ENCODE measurements around the gene KIF2C. TPM values are rescaled to one million over a fixed set of nuclear protein-coding genes. Genes with fewer than 3 reads are reported as not detected.
A peak's percentile ranks its signal among the peaks of the same experiment; 100 is the strongest.
"Not testable (repeated sequence)": the region's sequence is repeated elsewhere in the genome, so short reads cannot be mapped to it uniquely, and the experiment has no call there.

The KIF2C gene
- total RNA-seq, 1 donor from 2014 or later = 0.93 TPM

- H3K4me1 ChIP-seq = no peaks in the 10 kb centered on the region
- intact Hi-C loops (cut with DNase I) = no loop called here
- no peak overlapping the region for H3K4me3 ChIP-seq
- no peaks in the 10 kb centered on the region for H3K27me3 ChIP-seq
- DNase-seq (no peak), ATAC-seq (no peak)
- no peaks in the 10 kb centered on the region for H3K9me3 ChIP-seq
- no peaks in the 10 kb centered on the region for H3K36me3 ChIP-seq
- TF ChIP-seq, protein P1, sequence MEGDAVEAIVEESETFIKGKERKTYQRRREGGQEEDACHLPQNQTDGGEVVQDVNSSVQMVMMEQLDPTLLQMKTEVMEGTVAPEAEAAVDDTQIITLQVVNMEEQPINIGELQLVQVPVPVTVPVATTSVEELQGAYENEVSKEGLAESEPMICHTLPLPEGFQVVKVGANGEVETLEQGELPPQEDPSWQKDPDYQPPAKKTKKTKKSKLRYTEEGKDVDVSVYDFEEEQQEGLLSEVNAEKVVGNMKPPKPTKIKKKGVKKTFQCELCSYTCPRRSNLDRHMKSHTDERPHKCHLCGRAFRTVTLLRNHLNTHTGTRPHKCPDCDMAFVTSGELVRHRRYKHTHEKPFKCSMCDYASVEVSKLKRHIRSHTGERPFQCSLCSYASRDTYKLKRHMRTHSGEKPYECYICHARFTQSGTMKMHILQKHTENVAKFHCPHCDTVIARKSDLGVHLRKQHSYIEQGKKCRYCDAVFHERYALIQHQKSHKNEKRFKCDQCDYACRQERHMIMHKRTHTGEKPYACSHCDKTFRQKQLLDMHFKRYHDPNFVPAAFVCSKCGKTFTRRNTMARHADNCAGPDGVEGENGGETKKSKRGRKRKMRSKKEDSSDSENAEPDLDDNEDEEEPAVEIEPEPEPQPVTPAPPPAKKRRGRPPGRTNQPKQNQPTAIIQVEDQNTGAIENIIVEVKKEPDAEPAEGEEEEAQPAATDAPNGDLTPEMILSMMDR (IDR thresholded peaks at IDR 0.05) = no peak
- H3K27ac ChIP-seq = no peak overlapping the region
Measured at GRCh38 chr1:44696101-44696500, 43.5 kb upstream of the KIF2C start.

DNA sequence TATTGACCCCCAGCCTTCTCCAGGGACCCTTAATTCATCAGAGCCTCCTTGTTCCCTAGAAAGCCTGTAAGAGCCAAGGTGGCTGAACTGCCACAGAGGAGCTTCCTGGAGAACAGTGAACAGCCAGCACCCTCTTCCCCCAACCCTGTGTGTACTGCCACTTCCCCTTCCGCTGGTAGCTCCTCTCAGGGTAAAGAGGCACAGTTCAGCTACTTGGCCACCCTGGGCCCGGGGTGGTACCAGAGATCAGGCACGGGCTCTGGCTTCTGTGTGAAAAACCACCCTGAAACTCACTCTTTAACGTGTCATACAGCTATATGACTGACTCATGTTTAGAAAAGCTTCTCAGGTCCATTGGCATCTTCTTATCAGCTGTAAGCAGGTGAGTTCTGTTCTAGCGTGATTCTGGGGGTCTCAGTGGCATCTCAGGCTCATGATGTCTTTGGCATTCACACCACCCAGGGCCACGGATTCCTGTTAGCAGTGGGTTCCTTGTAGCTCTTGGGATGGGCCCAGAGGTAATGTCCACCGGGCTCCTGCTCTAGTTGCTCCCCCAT is 42.8 kb upstream of the KIF2C start:
- no peaks in the 10 kb centered on the region for H3K4me1 ChIP-seq
- H3K27ac ChIP-seq = peak overlapping the region; percentile 6
- no peaks in the 10 kb centered on the region for H3K27me3 ChIP-seq
- TF ChIP-seq, protein P1 (IDR thresholded peaks at IDR 0.05) = no peak
- no peak overlapping the region for H3K4me3 ChIP-seq
- DNase-seq (no peak), ATAC-seq (peak; percentile 86)
- no peaks in the 10 kb centered on the region for H3K9me3 ChIP-seq
- H3K36me3 ChIP-seq = no peaks in the 10 kb centered on the region
- intact Hi-C loops (cut with DNase I) = no loop called here

DNA sequence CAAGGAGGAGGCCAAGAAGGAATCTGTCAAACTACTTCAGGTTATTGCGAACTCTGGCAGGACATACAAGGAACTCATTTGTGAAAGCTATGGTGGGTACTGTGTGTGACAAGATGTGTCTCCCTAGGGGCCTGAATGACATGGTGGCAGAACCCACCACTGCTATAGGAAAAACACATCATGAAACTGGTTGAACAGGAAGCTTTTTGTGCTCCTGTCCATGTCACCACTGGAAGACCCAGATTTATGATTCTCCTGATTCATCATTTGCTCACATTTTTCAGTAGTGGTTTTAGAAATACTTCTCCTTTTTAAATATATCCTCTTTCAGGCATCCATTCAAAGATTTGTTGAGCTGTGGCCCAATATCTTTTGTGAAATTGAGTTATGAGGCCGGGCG is 41.5 kb upstream of the KIF2C start:
- no peak overlapping the region for H3K4me3 ChIP-seq
- intact Hi-C loops (cut with DNase I) = no loop called here
- ATAC-seq (no peak), DNase-seq (no peak)
- no peaks in the 10 kb centered on the region for H3K4me1 ChIP-seq
- TF ChIP-seq, protein P1 (IDR thresholded peaks at IDR 0.05) = no peak
- H3K9me3 ChIP-seq = no peaks in the 10 kb centered on the region
- H3K27me3 ChIP-seq = no peaks in the 10 kb centered on the region
- no peaks in the 10 kb centered on the region for H3K36me3 ChIP-seq
- no peak overlapping the region for H3K27ac ChIP-seq

- ATAC-seq; intact Hi-C loops (cut with DNase I); H3K4me1 ChIP-seq: not testable (repeated sequence)
Measured at GRCh38 chr1:44699375-44699774, 40.3 kb upstream of the KIF2C start.

DNA sequence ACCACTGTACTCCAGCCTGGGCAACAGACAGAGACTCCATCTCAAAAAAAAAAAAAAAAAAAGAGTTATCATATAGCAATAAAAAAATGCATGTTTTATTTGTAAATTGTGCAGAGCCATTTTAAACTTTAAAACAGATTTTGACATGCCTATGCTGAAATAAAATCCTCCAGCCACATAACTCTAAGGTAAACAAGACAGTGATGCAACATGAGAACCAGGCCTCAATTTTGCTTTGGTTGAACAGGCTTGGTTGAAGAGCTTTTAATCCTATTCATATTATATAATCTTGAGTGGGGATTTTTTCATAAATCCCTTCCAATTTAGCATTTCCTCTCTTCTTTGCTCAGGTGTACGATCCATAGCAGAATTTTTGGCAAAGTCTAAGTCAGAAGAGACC is 39.1 kb upstream of the KIF2C start:
- Histone ChIP-seq H3K4me1 (no peaks in the 10 kb centered on the region), H3K9me3 (no peaks in the 10 kb centered on the region), H3K4me3 (no peak overlapping the region), H3K27ac (no peak overlapping the region), H3K27me3 (no peaks in the 10 kb centered on the region), H3K36me3 (no peaks in the 10 kb centered on the region)
- no peak for DNase-seq
- no peak for ATAC-seq
- TF ChIP-seq, protein P1 (IDR thresholded peaks at IDR 0.05) = no peak
- intact Hi-C loops (cut with DNase I) = no loop called here

More at GRCh38 chr1:44699375-44699774, 40.3 kb upstream of the KIF2C start:
- H3K4me3 ChIP-seq, H3K36me3 ChIP-seq, H3K27ac ChIP-seq, H3K27me3 ChIP-seq, DNase-seq, H3K9me3 ChIP-seq: not testable (repeated sequence)

DNA sequence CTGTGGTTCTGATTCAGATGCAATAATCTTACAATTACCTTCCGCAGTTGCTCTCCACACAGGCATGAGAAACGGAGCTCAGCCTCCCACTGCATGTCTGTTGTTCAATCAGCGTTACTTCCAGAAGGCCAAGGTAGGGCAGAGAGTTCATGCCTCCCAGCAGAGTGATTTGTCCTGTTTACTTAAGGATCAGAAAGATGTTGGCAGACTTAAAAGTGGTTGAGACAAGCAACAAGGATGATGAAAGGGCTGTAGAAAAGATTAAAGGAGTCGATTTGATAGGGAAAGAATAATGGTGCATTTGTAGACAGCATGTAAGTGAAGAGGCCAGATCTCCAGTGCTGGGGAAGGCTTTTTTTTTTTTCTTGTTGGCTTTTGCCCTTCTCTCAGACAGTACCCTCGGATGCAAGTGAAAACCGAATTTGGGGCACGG is 38.5 kb upstream of the KIF2C start:
- Histone ChIP-seq H3K27me3 (no peaks in the 10 kb centered on the region), H3K4me3 (no peak overlapping the region), H3K9me3 (no peaks in the 10 kb centered on the region), H3K27ac (no peak overlapping the region), H3K36me3 (no peaks in the 10 kb centered on the region), H3K4me1 (no peaks in the 10 kb centered on the region)
- TF ChIP-seq, protein P1 (IDR thresholded peaks at IDR 0.05) = no peak
- intact Hi-C loops (cut with DNase I) = no loop called here
- ATAC-seq (peak; percentile 16), DNase-seq (no peak)
